K562 (cell line): ENCODE measurements around the gene TESK2. TPM values are rescaled to one million over a fixed set of nuclear protein-coding genes. Genes with fewer than 3 reads are reported as not detected.

ENCODE experiments used
- AFF1 ChIP-seq, 2 experiments: fragments of 450-650 bp; IDR thresholded peaks; 2 replicates each; pipeline ENCODE4 v1.6.1; 2018; ENCODE audit warnings: mild to moderate bottlenecking in 2 of 2, low read depth in 1 of 2; ENCODE audit not compliant: partially characterized antibody in 2 of 2
- ARHGAP35 ChIP-seq: fragments of 450-650 bp; IDR thresholded peaks from 2 replicates; pipeline ENCODE4 v1.6.1; 2018; ENCODE audit not compliant: partially characterized antibody
- BCLAF1 ChIP-seq, 2 experiments: fragments of 450-650 bp in 1 of 2; IDR thresholded peaks; 2 replicates each; pipeline ENCODE4 v1.6.1; 2011 to 2017; ENCODE audit warnings: low read depth in 2 of 2, antibody characterized with exemption in 1 of 2, borderline replicate concordance in 1 of 2, low read length in 1 of 2, mild to moderate bottlenecking in 1 of 2, mixed read lengths in 1 of 2; ENCODE audit not compliant: control insufficient read depth in 1 of 2
- CAMTA2 ChIP-seq: fragments of 250-450 bp; sonication (Bioruptor Pico); conservative IDR thresholded peaks from 2 replicates; pipeline ENCODE4 v1.5.1; 2022
- E2F3 ChIP-seq: fragments of 250-450 bp; sonication (Bioruptor Pico); IDR thresholded peaks from 2 replicates; pipeline ENCODE4 v1.4.0; 2020; ENCODE audit warnings: mild to moderate bottlenecking
- FOXA1 ChIP-seq: fragments of 450-650 bp; IDR thresholded peaks from 2 replicates; pipeline ENCODE4 v1.6.1; 2016; ENCODE audit warnings: mild to moderate bottlenecking, borderline replicate concordance
- GABPB1 ChIP-seq: sonication (generic); formaldehyde crosslinking; IDR thresholded peaks from 2 replicates; pipeline ENCODE4 v1.8.0; 2022; ENCODE audit warnings: mild to moderate bottlenecking, missing genetic modification reagents
- HNRNPUL1 ChIP-seq: fragments of 200-400 bp; formaldehyde crosslinking; IDR thresholded peaks from 2 replicates; pipeline ENCODE4 v1.6.1; 2017; ENCODE audit warnings: low read length
- MAFF ChIP-seq: IDR thresholded peaks from 2 replicates; pipeline ENCODE4 v1.6.1; 2012; ENCODE audit warnings: low read length, improper control_type of control experiment
- OTX1 ChIP-seq: fragments of 450-650 bp; formaldehyde crosslinking; IDR thresholded peaks from 2 replicates; pipeline ENCODE4 v1.4.0; 2022; ENCODE audit warnings: mild to moderate bottlenecking
- TARDBP ChIP-seq: fragments of 450-650 bp; IDR thresholded peaks from 2 replicates; pipeline ENCODE4 v1.6.1; 2016
- ZNF197 ChIP-seq: fragments of 200-800 bp; sonication (Bioruptor generic); IDR thresholded peaks from 2 replicates; pipeline ENCODE4 v1.6.1; 2016; ENCODE audit warnings: low read depth, missing genetic modification characterization, missing compliant biosample characterization
- polyA plus RNA-seq, 8 experiments: library from polyadenylated mRNA; depleted of rRNA in 4 of 8; stranded (reverse) in 5 of 8; unstranded in 3 of 8; fragments of >200 nt; fragmentation: Nextera tagmentation in 2 of 8; fragmentation: Illumina TruSeq in 1 of 8; extraction: Ambion mirVana in 2 of 8; extraction: Trizol in 1 of 8; gene quantifications; 2 replicates each; pipeline versions ENCODE4 v1.2.1 to v1.2.3, GENCODE V29; 2011 to 2014; ENCODE audit warnings: inconsistent platforms in 1 of 8, missing spikeins in 1 of 8
- total RNA-seq, 7 experiments: library from RNA; depleted of rRNA in 6 of 7; stranded (reverse); fragments of >200 nt in 6 of 7; fragmentation: Illumina TruSeq in 2 of 7; extraction: Trizol in 2 of 7; gene quantifications; 2 replicates each; pipeline versions ENCODE4 v1.2.1 to v1.2.3, GENCODE V29; 2011 to 2021; ENCODE audit warnings: low replicate concordance in 1 of 7
- TF ChIP-seq, protein P1 (sequence below): conservative IDR thresholded peaks from 2 replicates; pipeline ENCODE4 v1.6.1; 2011; ENCODE audit warnings: low read depth, mild to moderate bottlenecking, low read length; ENCODE audit not compliant: control insufficient read depth
- TF ChIP-seq, protein P2 (sequence below): fragments of 450-650 bp; formaldehyde crosslinking; IDR thresholded peaks from 2 replicates; pipeline ENCODE4 v1.4.0; 2020; ENCODE audit warnings: mild to moderate bottlenecking, moderate library complexity
- TF ChIP-seq, protein P3 (sequence below): fragments of 450-650 bp; IDR thresholded peaks from 2 replicates; pipeline ENCODE4 v1.7.0; 2016; ENCODE audit warnings: borderline replicate concordance

TESK2 gene
- total and polyA plus RNA-seq, 9 of the 15 experiments (the other 6 are each of a cell fraction or from before 2014, with no cell fraction given), result 1.6 to 5.3 (median 3.7) TPM

DNA sequence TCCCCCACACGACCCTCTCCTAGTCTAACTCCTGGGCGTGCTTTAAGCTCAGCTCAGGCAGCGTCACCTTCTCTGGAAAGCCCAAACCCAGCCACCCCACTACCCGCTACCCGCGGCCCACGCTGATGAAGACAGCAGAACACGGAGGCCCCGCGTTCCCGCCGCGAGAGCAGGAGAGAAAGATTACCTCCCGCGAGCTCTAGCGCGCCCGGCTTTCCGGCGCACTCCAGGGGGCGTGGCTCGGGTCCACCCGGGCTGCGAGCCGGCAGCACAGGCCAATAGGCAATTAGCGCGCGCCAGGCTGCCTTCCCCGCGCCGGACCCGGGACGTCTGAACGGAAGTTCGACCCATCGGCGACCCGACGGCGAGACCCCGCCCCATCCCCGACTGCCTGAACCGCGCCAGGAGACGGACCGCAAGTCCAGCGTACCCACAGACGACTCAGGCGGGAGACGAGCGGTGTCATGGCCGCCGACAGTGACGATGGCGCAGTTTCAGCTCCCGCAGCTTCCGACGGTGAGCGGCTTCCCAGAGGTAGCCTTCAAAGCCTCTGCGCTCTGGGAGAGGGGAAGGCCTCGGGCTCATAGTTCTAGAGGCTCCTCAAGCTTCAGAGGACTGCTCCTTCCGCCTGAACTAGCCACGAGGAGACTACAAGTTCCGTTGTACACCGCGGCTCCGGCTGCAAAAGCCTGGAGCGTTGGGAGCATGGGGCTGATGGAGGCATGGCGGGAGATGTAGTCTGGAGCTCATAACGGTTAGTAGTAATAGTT is 151.0 kb downstream of the TESK2 start, which contains the start of the genes MUTYH and TOE1 (continued):
- TF ChIP-seq ARHGAP35 (no peak), OTX1 (peak; percentile 83; the same call in 1 of the 2 replicates), FOXA1 (no peak), GABPB1 (CRISPR knock-in tag) (peak; percentile 93), HNRNPUL1 (no peak), E2F3 (CRISPR knock-in tag) (peak; percentile 90), TARDBP (0 out of 2 replicates have a peak, but pooled peaks have one; percentile 12), MAFF (no peak), ZNF197 (no peak), CAMTA2 (CRISPR knock-in tag) (no peak), BCLAF1 (IDR thresholded peaks at IDR 0.05; ENCODE audit: borderline replicate concordance in 1 of 2, control insufficient read depth in 1 of 2, low read depth in 2 of 2, low read length in 1 of 2) (peak in 1 of 2 experiments; percentile 28; a peak in 1 of 4 replicates), AFF1 (IDR thresholded peaks at IDR 0.05; ENCODE audit: low read depth in 1 of 2, partially characterized antibody in 2 of 2) (peak; percentile 76 to 96)
- TF ChIP-seq, protein P1, sequence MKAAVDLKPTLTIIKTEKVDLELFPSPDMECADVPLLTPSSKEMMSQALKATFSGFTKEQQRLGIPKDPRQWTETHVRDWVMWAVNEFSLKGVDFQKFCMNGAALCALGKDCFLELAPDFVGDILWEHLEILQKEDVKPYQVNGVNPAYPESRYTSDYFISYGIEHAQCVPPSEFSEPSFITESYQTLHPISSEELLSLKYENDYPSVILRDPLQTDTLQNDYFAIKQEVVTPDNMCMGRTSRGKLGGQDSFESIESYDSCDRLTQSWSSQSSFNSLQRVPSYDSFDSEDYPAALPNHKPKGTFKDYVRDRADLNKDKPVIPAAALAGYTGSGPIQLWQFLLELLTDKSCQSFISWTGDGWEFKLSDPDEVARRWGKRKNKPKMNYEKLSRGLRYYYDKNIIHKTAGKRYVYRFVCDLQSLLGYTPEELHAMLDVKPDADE, result 0 out of 2 replicates have a peak, but pooled peaks have one; percentile 25
- TF ChIP-seq, protein P2, sequence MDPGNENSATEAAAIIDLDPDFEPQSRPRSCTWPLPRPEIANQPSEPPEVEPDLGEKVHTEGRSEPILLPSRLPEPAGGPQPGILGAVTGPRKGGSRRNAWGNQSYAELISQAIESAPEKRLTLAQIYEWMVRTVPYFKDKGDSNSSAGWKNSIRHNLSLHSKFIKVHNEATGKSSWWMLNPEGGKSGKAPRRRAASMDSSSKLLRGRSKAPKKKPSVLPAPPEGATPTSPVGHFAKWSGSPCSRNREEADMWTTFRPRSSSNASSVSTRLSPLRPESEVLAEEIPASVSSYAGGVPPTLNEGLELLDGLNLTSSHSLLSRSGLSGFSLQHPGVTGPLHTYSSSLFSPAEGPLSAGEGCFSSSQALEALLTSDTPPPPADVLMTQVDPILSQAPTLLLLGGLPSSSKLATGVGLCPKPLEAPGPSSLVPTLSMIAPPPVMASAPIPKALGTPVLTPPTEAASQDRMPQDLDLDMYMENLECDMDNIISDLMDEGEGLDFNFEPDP (CRISPR knock-in tag), result no peak
- TF ChIP-seq, protein P3, sequence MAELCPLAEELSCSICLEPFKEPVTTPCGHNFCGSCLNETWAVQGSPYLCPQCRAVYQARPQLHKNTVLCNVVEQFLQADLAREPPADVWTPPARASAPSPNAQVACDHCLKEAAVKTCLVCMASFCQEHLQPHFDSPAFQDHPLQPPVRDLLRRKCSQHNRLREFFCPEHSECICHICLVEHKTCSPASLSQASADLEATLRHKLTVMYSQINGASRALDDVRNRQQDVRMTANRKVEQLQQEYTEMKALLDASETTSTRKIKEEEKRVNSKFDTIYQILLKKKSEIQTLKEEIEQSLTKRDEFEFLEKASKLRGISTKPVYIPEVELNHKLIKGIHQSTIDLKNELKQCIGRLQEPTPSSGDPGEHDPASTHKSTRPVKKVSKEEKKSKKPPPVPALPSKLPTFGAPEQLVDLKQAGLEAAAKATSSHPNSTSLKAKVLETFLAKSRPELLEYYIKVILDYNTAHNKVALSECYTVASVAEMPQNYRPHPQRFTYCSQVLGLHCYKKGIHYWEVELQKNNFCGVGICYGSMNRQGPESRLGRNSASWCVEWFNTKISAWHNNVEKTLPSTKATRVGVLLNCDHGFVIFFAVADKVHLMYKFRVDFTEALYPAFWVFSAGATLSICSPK, result 0 out of 2 replicates have a peak, but pooled peaks have one; percentile 5
